LNCaP clone FGC (cell line): Measurements from ENCODE around the gene GTF2H4.

Experiments
- DNase-seq: peaks from one replicate; pipeline ENCODE4 v3.0.0-alpha.2; 2011; ENCODE audit warnings: low read depth
- H3K4me3 ChIP-seq: 2 replicates; pipeline ENCODE4 v1.5.1; 2011; ENCODE audit warnings: mild to moderate bottlenecking, low read depth, low read length, control low read depth
- CTCF ChIP-seq: IDR thresholded peaks from 2 replicates; pipeline ENCODE4 v1.5.1; 2012; ENCODE audit warnings: mild to moderate bottlenecking; ENCODE audit not compliant: control insufficient read depth, insufficient read depth; ENCODE audit errors: extremely low read depth

Gene GTF2H4

GRCh38 chr6:30883685-30884520 lies 24.1 kb upstream of the GTF2H4 start, which contains the start of gene DDR1:
TSS of gene DDR1 (plus strand) at chr6:30884519. CDS start at chr6:30888730, 4,211 bp downstream.
- TF ChIP-seq CTCF: no peak

GRCh38 chr6:30884521-30885480 lies 23.2 kb upstream of the GTF2H4 start:
- H3K4me3 ChIP-seq: peak overlapping the region; percentile 81
- no peak for TF ChIP-seq CTCF
- no peak for DNase-seq

More at GRCh38 chr6:30883685-30884520, 24.1 kb upstream of the GTF2H4 start, which contains the start of gene DDR1:
- no peak for DNase-seq
- peak within 1 kb of the TSS; percentile 81 for H3K4me3 ChIP-seq

- TF ChIP-seq CTCF: no peak
- peak; percentile 94 for DNase-seq
- H3K4me3 ChIP-seq: peak overlapping the region; percentile 81
Measured at GRCh38 chr6:30885481-30885998, 22.5 kb upstream of the GTF2H4 start.

- peak overlapping the region; percentile 81 for H3K4me3 ChIP-seq
- no peak for TF ChIP-seq CTCF
- DNase-seq: peak; percentile 69
Measured at GRCh38 chr6:30885999-30886896, 21.8 kb upstream of the GTF2H4 start.

- no peak overlapping the region for H3K4me3 ChIP-seq
- no peak for TF ChIP-seq CTCF
- DNase-seq: no peak
Measured at GRCh38 chr6:30886897-30887255, 21.1 kb upstream of the GTF2H4 start.
